Stimulated activated CD8-positive, alpha-beta memory T cell treated with anti-CD3 and anti-CD28 coated beads, Interleukin-2, amount 100 ng/mL, for 1 hour (primary cell): ENCODE results near the gene PRM3.

ENCODE experiments used
- DNase-seq, 2 donors: peaks; one replicate each; pipeline ENCODE4 v3.0.0-alpha.2; 2020; ENCODE audit warnings: low read depth in 2 of 2

Gene PRM3

DNA sequence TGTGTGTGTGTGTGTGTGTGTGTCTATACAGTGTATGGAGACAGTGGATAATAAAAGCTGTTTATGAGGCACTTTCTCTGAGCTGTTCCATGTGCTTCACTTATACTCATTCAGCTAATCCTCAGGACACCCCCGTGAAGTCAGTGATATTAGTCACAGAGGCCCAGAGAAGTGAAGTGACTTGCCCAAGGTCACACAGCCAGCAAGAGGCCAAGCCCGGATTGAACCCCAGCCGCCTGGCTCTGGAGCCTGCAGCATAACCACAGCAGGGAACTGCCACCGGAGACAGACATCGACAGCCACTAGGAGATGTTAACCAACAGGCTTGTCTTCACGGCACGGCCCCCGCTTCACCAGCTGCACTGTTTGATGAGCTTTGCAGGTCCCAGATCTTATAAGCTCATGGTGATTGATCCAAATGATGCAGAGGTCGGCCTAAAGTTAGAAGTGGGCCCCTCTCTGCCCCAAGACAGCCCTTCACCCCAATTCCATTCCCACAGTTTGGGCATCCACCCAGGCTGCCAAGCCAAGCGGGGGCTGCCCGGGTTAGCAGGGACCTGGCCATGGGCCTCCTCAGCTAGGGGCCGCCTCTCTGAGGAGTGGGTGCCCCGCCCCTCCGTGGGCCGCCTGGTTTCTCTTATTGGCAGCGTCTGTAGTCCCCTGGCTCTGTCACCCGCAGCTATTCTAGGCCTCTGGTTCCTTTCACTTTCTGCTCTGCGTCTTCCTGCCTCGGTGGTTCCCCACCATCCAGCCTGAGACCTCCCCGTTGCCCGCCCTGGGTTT, 48.3 kb downstream of the PRM3 start:
- DNase-seq, result peak; percentile 49 to 52

DNA sequence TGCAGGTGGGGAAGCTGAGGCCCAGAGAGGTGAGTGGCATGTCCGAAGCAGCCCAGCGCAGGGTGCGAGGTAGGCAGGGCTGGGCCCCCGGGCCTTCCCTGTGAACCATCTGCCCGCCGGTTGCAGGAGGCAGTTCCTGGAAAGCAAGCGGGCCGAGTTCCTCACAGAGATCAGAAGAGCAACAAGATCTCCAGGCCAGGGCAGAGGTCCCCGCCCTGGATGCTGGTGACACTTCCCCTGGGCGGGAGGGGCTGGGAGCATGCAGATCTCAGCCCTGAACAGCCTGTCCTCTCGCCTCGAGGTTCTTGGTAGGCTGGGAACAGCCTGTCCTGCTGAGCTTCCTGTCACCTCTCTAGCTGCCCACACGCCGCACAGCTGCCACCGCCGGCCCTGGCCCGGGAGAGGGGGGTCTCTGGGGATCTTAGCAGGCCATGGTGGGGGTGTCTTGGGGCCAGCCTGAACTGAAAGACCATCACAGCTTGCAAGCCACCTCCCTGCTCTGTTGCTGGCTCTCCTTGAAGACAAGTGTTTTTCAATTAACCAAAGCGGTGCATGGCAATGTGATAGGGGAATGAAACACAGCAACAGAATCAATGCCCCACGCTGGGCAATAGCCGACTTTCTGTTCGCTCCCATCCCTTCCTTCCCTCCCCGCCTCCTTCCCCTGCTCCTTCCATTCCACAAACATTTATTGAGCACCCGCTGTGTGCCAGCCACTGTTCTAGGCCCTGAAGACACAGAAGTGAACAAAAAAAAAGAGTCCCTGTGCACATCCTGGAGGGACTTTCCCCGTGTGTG, 49.1 kb downstream of the PRM3 start:
- DNase-seq, result peak; percentile 11 to 26
